B cell (primary cell): ENCODE measurements around the gene PSRC1.

Experiments
- CTCF ChIP-seq: fragments of 200-600 bp; IDR thresholded peaks from one replicate; pipeline ENCODE4 v1.8.0; 2022; ENCODE audit warnings: antibody characterized with exemption, mild to moderate bottlenecking
- EZH2 ChIP-seq: IDR thresholded peaks from 2 replicates; pipeline ENCODE4 v1.6.1; 2012; ENCODE audit warnings: borderline replicate concordance, low read depth, mild to moderate bottlenecking, moderate library complexity, low read length; ENCODE audit not compliant: insufficient read depth, poor library complexity, severe bottlenecking

DNA sequence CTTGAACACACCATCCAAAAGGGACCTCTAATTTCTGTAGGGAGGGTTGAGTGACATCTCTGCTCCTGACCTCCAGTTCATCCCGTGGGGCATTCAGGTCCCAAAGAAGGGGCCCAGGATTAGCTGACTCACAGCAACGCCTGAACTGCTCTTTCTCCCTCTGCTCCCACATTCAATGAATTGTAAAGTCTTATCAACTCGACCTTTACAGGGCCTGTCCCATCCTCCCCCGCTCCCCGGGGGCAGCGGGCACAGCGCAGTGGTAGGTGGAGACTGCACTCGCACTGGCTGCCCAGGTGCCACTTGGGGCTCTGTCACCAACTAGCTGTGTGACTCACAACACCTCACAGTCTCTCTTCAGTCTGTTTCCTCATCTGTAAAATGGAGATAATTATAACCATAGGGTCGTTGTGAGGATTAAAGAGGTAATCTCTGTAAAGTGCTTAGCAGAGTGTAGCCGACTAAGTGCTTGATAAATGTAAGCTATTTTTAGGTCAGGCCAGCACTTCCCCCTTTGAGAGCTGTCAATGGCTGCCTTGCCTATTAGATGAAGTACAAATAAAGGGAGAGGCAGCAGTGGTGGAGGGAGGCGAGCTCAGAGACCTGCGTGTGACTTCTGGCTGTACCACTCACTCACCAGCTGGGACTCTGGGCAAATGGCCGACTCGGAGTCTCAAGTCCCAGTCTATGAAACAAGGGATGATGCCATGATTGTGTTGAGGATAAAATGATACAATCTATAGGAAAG, 24.5 kb upstream of the PSRC1 start:
- TF ChIP-seq CTCF, result no peak
- TF ChIP-seq EZH2, result no peak
